Esophagus muscularis mucosa (tissue), 4 donors: ENCODE measurements around the gene NUDT3.

Experiments
- EP300 ChIP-seq: sonication (generic); formaldehyde crosslinking; IDR thresholded peaks from one replicate; pipeline ENCODE4 v1.6.1; 2017; ENCODE audit warnings: antibody characterized with exemption
- POLR2A ChIP-seq: fragments of 450-650 bp; IDR thresholded peaks from one replicate; pipeline ENCODE4 v1.6.1; 2017; ENCODE audit warnings: antibody characterized with exemption, moderate library complexity, mild to moderate bottlenecking, low read depth
- POLR2AphosphoS5 ChIP-seq, 2 donors: sonication (generic); formaldehyde crosslinking; IDR thresholded peaks; one replicate each; pipeline ENCODE4 v1.6.1; 2017; ENCODE audit warnings: antibody characterized with exemption in 2 of 2
- TF ChIP-seq, protein P1 (sequence below), 3 experiments: fragments of 200-600 bp in 2 of 3; fragments of 450-650 bp in 1 of 3; sonication (generic) in 2 of 3; IDR thresholded peaks; one replicate each; pipeline ENCODE4 v1.5.1; 2017 to 2019; ENCODE audit warnings: antibody characterized with exemption in 3 of 3, mild to moderate bottlenecking in 2 of 3, moderate library complexity in 1 of 3

DNA sequence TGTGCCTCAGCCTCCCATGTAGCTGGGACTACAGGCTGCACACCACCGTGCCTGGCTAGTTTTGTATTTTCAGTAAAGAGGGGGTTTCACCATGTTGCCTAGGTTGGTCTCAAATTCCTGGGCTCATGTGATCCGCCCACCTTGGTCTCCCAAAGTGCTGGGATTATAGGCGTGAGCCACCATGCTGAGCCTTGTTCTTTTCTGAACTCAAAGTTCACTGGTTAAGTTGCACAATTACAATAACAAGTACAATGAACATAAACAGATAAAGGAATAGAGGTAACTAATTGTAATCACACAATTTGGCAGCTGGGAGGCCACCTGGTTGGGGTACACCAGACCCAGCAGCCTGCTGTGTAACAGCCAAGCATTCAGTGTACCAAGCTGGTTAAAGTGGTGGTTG, 6.7 kb downstream of the NUDT3 start:
- TF ChIP-seq POLR2A (no peak), POLR2AphosphoS5 (IDR thresholded peaks at IDR 0.05) (no peak), EP300 (no peak)
- TF ChIP-seq, protein P1, sequence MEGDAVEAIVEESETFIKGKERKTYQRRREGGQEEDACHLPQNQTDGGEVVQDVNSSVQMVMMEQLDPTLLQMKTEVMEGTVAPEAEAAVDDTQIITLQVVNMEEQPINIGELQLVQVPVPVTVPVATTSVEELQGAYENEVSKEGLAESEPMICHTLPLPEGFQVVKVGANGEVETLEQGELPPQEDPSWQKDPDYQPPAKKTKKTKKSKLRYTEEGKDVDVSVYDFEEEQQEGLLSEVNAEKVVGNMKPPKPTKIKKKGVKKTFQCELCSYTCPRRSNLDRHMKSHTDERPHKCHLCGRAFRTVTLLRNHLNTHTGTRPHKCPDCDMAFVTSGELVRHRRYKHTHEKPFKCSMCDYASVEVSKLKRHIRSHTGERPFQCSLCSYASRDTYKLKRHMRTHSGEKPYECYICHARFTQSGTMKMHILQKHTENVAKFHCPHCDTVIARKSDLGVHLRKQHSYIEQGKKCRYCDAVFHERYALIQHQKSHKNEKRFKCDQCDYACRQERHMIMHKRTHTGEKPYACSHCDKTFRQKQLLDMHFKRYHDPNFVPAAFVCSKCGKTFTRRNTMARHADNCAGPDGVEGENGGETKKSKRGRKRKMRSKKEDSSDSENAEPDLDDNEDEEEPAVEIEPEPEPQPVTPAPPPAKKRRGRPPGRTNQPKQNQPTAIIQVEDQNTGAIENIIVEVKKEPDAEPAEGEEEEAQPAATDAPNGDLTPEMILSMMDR (IDR thresholded peaks at IDR 0.05), result no peak
